ENCODE measurements around the gene LIMK1.
"Not testable (repeated sequence)": the region's sequence is repeated elsewhere in the genome, so short reads cannot be mapped to it uniquely, and the experiment has no call there.

Gene LIMK1

GRCh38 chr7:74084722-74085578 is 1.3 kb downstream of the LIMK1 start:
- no peak for DNase-seq

- DNase-seq = no peak
Observed at GRCh38 chr7:74087791-74088453, 4.3 kb downstream of the LIMK1 start.

GRCh38 chr7:74092321-74092963 is 8.8 kb downstream of the LIMK1 start:
- DNase-seq = no peak

GRCh38 chr7:74092964-74093471 is 9.4 kb downstream of the LIMK1 start:
- DNase-seq = no peak

GRCh38 chr7:74093671-74094223 is 10.1 kb downstream of the LIMK1 start:
- DNase-seq = no peak

GRCh38 chr7:74094224-74095101 is 10.9 kb downstream of the LIMK1 start:
- DNase-seq = no peak

GRCh38 chr7:74095135-74095534 is 11.5 kb downstream of the LIMK1 start:
- no peak for DNase-seq

GRCh38 chr7:74097937-74098614 is 14.5 kb downstream of the LIMK1 start:
- DNase-seq = no peak

GRCh38 chr7:74099031-74099430 is 15.4 kb downstream of the LIMK1 start:
- no peak for DNase-seq

- DNase-seq = no peak
Observed at GRCh38 chr7:74101061-74101681, 17.6 kb downstream of the LIMK1 start.

GRCh38 chr7:74103219-74103772 is 19.7 kb downstream of the LIMK1 start:
- no peak for DNase-seq

GRCh38 chr7:74104702-74105101 is 21.1 kb downstream of the LIMK1 start:
- DNase-seq = no peak

- no peak for DNase-seq
Observed at GRCh38 chr7:74105992-74106391, 22.4 kb downstream of the LIMK1 start.

- no peak for DNase-seq
Observed at GRCh38 chr7:74106846-74107245, 23.2 kb downstream of the LIMK1 start.

GRCh38 chr7:74115326-74115725 is 31.7 kb downstream of the LIMK1 start:
- no peak for DNase-seq

- DNase-seq = no peak
Observed at GRCh38 chr7:74116356-74116755, 32.8 kb downstream of the LIMK1 start.

GRCh38 chr7:74119831-74120230 is 36.2 kb downstream of the LIMK1 start:
- DNase-seq = no peak

- DNase-seq = no peak
Observed at GRCh38 chr7:74121401-74122249, 38.0 kb downstream of the LIMK1 start.

- DNase-seq = not testable (repeated sequence)
Observed at GRCh38 chr7:74123892-74124291, 40.3 kb downstream of the LIMK1 start.
